Measurements from ENCODE around the gene COA1.

DNA sequence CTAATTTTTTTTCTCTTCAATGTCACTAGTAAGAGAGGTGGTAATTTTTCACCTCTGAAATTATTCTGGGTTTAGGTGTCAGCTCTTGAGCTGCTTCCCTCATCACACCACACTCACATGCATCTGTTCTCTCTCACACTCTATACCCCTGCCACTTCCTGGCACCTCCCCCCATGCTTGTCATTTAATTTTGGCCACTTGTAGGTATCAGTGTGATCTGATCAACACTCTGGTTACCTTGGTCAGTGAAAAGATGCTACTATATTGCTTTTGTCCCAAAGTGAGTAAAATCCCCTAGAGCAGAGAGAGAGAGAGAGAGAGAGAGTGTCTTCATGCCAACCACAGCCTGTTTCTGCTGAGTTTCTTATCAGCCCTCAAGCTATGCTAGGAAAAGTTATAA, 103.9 kb downstream of the COA1 start:
- TF ChIP-seq, protein P1, sequence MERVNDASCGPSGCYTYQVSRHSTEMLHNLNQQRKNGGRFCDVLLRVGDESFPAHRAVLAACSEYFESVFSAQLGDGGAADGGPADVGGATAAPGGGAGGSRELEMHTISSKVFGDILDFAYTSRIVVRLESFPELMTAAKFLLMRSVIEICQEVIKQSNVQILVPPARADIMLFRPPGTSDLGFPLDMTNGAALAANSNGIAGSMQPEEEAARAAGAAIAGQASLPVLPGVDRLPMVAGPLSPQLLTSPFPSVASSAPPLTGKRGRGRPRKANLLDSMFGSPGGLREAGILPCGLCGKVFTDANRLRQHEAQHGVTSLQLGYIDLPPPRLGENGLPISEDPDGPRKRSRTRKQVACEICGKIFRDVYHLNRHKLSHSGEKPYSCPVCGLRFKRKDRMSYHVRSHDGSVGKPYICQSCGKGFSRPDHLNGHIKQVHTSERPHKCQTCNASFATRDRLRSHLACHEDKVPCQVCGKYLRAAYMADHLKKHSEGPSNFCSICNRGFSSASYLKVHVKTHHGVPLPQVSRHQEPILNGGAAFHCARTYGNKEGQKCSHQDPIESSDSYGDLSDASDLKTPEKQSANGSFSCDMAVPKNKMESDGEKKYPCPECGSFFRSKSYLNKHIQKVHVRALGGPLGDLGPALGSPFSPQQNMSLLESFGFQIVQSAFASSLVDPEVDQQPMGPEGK (CRISPR knock-in tag; IDR thresholded peaks at IDR 0.05; ENCODE audit: borderline replicate concordance), result no peak
- TF ChIP-seq OSR1 (CRISPR knock-in tag; IDR thresholded peaks at IDR 0.05) (no peak), ESRRG (CRISPR knock-in tag; IDR thresholded peaks at IDR 0.05) (no peak), GLIS3 (CRISPR knock-in tag; IDR thresholded peaks at IDR 0.05) (no peak), RARB (CRISPR knock-in tag; IDR thresholded peaks at IDR 0.05) (no peak), ZC3H10 (CRISPR knock-in tag; IDR thresholded peaks at IDR 0.05) (no peak), ZFP30 (CRISPR knock-in tag; IDR thresholded peaks at IDR 0.05) (no peak), CSDC2 (CRISPR knock-in tag; IDR thresholded peaks at IDR 0.05) (no peak), BACH2 (CRISPR knock-in tag; IDR thresholded peaks at IDR 0.05; ENCODE audit: borderline replicate concordance) (no peak), ZNF565 (CRISPR knock-in tag; conservative IDR thresholded peaks at IDR 0.05; ENCODE audit: low read depth) (no peak), TOX (CRISPR knock-in tag; IDR thresholded peaks at IDR 0.05; ENCODE audit: borderline replicate concordance) (no peak)
- TF ChIP-seq, protein P2, sequence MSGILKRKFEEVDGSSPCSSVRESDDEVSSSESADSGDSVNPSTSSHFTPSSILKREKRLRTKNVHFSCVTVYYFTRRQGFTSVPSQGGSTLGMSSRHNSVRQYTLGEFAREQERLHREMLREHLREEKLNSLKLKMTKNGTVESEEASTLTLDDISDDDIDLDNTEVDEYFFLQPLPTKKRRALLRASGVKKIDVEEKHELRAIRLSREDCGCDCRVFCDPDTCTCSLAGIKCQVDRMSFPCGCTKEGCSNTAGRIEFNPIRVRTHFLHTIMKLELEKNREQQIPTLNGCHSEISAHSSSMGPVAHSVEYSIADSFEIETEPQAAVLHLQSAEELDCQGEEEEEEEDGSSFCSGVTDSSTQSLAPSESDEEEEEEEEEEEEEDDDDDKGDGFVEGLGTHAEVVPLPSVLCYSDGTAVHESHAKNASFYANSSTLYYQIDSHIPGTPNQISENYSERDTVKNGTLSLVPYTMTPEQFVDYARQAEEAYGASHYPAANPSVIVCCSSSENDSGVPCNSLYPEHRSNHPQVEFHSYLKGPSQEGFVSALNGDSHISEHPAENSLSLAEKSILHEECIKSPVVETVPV (CRISPR knock-in tag; IDR thresholded peaks at IDR 0.05), result no peak

Data from SK-N-SH treated with all-trans-retinoic acid at 6 μM for 48 hours (cell line).